ENCODE results near the gene TCF4. TPM values are rescaled to one million over a fixed set of nuclear protein-coding genes. Genes with fewer than 3 reads are reported as not detected.

Gene TCF4
- total and polyA plus RNA-seq, 2 of the 13 experiments (the other 11 are each of a cell fraction or from before 2014, with no cell fraction given) = not detected

- TF ChIP-seq POLR2AphosphoS2 (IDR thresholded peaks at IDR 0.05; ENCODE audit: low read depth, low read length) = no peak
- no peak for TF ChIP-seq RELA (CRISPR knock-in tag; IDR thresholded peaks at IDR 0.05)
Measured at GRCh38 chr18:55372209-55372608, 215.8 kb downstream of the TCF4 start (continued).

GRCh38 chr18:55370936-55371335 lies 217.1 kb downstream of the TCF4 start:
- no peak for DNase-seq (ENCODE audit: low spot score)
- no peak overlapping the region for H3K4me3 ChIP-seq (replicated peaks in 1 of 3; ENCODE audit: insufficient read depth in 1 of 3, low read depth in 2 of 3, low read length in 3 of 3)
- no peak overlapping the region for H3K27ac ChIP-seq (ENCODE audit: extremely low read length, insufficient read depth, low read length)
- no peaks in the 10 kb centered on the region for H4K20me1 ChIP-seq (ENCODE audit: insufficient read depth, low read length)
- in situ Hi-C loops (cut with HindIII; ENCODE audit: extremely low pct_ligation_motif_present, low pct_unique_long_range_greater_than_20kb) (no loop called here), intact Hi-C loops (cut with micrococcal nuclease; ENCODE audit: unreplicated experiment) (no loop called here)
- no TSS peak for BruUV-seq (replicated peaks)
- no peak overlapping the region for H3K9ac ChIP-seq (ENCODE audit: insufficient read depth, low read depth, low read length)
- no peak overlapping the region for H3K4me2 ChIP-seq (ENCODE audit: low read depth, low read length)
- H3K36me3 ChIP-seq (replicated peaks in 1 of 2; ENCODE audit: control insufficient read depth in 1 of 2, insufficient read depth in 2 of 2, low read length in 2 of 2) = no peaks in the 10 kb centered on the region
- H3K79me2 ChIP-seq (ENCODE audit: insufficient read depth, low read length) = no peaks in the 10 kb centered on the region
- CTCF ChIA-PET (ENCODE audit: low intra/inter-chr PET ratio, low total read pairs) = no interaction called here
- POLR2A ChIA-PET = no interaction called here
- ATAC-seq = no peak
- H3K4me1 ChIP-seq (ENCODE audit: insufficient read depth, low read length) = no peaks in the 10 kb centered on the region
- no peaks in the 10 kb centered on the region for H3K9me3 ChIP-seq (ENCODE audit: low read length)
- H3K27me3 ChIP-seq (ENCODE audit: control insufficient read depth in 1 of 2, insufficient read depth in 2 of 2, low read length in 2 of 2) = no peaks in the 10 kb centered on the region
- TF ChIP-seq PPARG (CRISPR knock-in tag; conservative IDR thresholded peaks at IDR 0.05) (no peak), ZNF275 (CRISPR knock-in tag; IDR thresholded peaks at IDR 0.05; ENCODE audit: borderline replicate concordance) (no peak), HNRNPH1 (optimal IDR thresholded peaks at IDR 0.05; ENCODE audit: low read depth, low read length) (no peak)
- no peak for FAIRE-seq
- no peak overlapping the region for H2AFZ ChIP-seq (ENCODE audit: low read length)

GRCh38 chr18:55369346-55369745 lies 218.6 kb downstream of the TCF4 start:
- CTCF ChIA-PET (ENCODE audit: low intra/inter-chr PET ratio, low total read pairs) = no interaction called here

More at GRCh38 chr18:55369346-55369745, 218.6 kb downstream of the TCF4 start:
- POLR2A ChIA-PET = no interaction called here
- ATAC-seq (no peak), DNase-seq (ENCODE audit: low spot score) (no peak), FAIRE-seq (no peak)
- no peaks in the 10 kb centered on the region for H3K9me3 ChIP-seq (ENCODE audit: low read length)
- H3K36me3 ChIP-seq (replicated peaks in 1 of 2; ENCODE audit: control insufficient read depth in 1 of 2, insufficient read depth in 2 of 2, low read length in 2 of 2) = no peaks in the 10 kb centered on the region
- H3K79me2 ChIP-seq (ENCODE audit: insufficient read depth, low read length) = no peaks in the 10 kb centered on the region
- no peak overlapping the region for H3K4me3 ChIP-seq (replicated peaks in 1 of 3; ENCODE audit: insufficient read depth in 1 of 3, low read depth in 2 of 3, low read length in 3 of 3)
- H3K4me1 ChIP-seq (ENCODE audit: insufficient read depth, low read length) = no peaks in the 10 kb centered on the region
- in situ Hi-C loops (cut with HindIII; ENCODE audit: extremely low pct_ligation_motif_present, low pct_unique_long_range_greater_than_20kb) = no loop called here
- intact Hi-C loops (cut with micrococcal nuclease; ENCODE audit: unreplicated experiment) = no loop called here
- no peak overlapping the region for H3K27ac ChIP-seq (ENCODE audit: extremely low read length, insufficient read depth, low read length)
- H3K27me3 ChIP-seq (ENCODE audit: control insufficient read depth in 1 of 2, insufficient read depth in 2 of 2, low read length in 2 of 2) = no peaks in the 10 kb centered on the region
- no peak for TF ChIP-seq ZNF576 (CRISPR knock-in tag; IDR thresholded peaks at IDR 0.05)
- TF ChIP-seq GATAD2A (CRISPR knock-in tag; IDR thresholded peaks at IDR 0.05) = no peak
- TF ChIP-seq XRCC5 (optimal IDR thresholded peaks at IDR 0.05; ENCODE audit: low read length) = no peak
- H4K20me1 ChIP-seq (ENCODE audit: insufficient read depth, low read length) = no peaks in the 10 kb centered on the region
- no peak overlapping the region for H3K9ac ChIP-seq (ENCODE audit: insufficient read depth, low read depth, low read length)
- no peak overlapping the region for H3K4me2 ChIP-seq (ENCODE audit: low read depth, low read length)
- no TSS peak for BruUV-seq (replicated peaks)
- H2AFZ ChIP-seq (ENCODE audit: low read length) = no peak overlapping the region
- 11% methylated on average over 2 of the region's 2 CpGs for WGBS (ENCODE audit: low lambda C conversion rate)

Data from HepG2 (cell line).